Esophagus squamous epithelium (tissue), 5 donors: Measurements from ENCODE around the gene PECR. TPM values are rescaled to one million over a fixed set of nuclear protein-coding genes. Genes with fewer than 3 reads are reported as not detected.

Experiments
- DNase-seq: peaks from one replicate; lab custom pipeline; 2025; lab: John Stamatoyannopoulos, UW
- H3K27ac ChIP-seq, 4 donors: fragments of 200-600 bp; sonication (generic); one replicate each; pipeline ENCODE4 v1.5.1; 2016 to 2019; ENCODE audit warnings: mild to moderate bottlenecking in 1 of 4
- H3K27me3 ChIP-seq, 4 donors: fragments of 200-600 bp; sonication (generic); 1 replicate in 3 of 4; 2 replicates in 1 of 4; pipeline versions ENCODE4 v1.5.1 to v1.6.0; 2017 to 2021; ENCODE audit warnings: antibody characterized with exemption in 1 of 4
- H3K36me3 ChIP-seq, 3 donors: fragments of 200-600 bp; sonication (generic); one replicate each; pipeline ENCODE4 v1.5.1; 2016 to 2019
- H3K4me1 ChIP-seq, 3 donors: fragments of 200-600 bp; sonication (generic); one replicate each; pipeline ENCODE4 v1.5.1; 2017 to 2019
- H3K4me3 ChIP-seq, 4 donors: fragments of 200-600 bp; sonication (generic); 1 replicate in 3 of 4; 2 replicates in 1 of 4; pipeline ENCODE4 v1.5.1; 2016 to 2019; ENCODE audit warnings: mild to moderate bottlenecking in 2 of 4, moderate library complexity in 1 of 4
- H3K9me3 ChIP-seq, 3 donors: fragments of 200-600 bp; sonication (generic); one replicate each; pipeline ENCODE4 v1.5.1; 2016 to 2019
- POLR2A ChIP-seq, 4 donors: fragments of 450-650 bp; IDR thresholded peaks; one replicate each; pipeline ENCODE4 v1.6.1; 2017; ENCODE audit warnings: antibody characterized with exemption in 4 of 4, mild to moderate bottlenecking in 4 of 4, moderate library complexity in 3 of 4
- WGBS, 2 donors: methylation state at CpG; one replicate each; pipeline ENCODE4 v1.1.5; 2018; 5-methylcytosine and 5-hydroxymethylcytosine counted together
- intact Hi-C: fragments of 100-400 bp; cut with DNase I; formaldehyde crosslinking; loops from one replicate; pipeline ENCODE4 v1.15.0; 2022
- total RNA-seq, 4 donors: library from RNA; depleted of rRNA; stranded (reverse); fragments of >200 nt; gene quantifications; one replicate each; pipeline ENCODE4 v1.1.0, GENCODE V29; 2016
- TF ChIP-seq, protein P1 (sequence below), 6 experiments: fragments of 450-650 bp in 4 of 6; fragments of 200-600 bp in 2 of 6; sonication (generic) in 2 of 6; IDR thresholded peaks; one replicate each; pipeline ENCODE4 v1.5.1; 2016 to 2019; ENCODE audit warnings: antibody characterized with exemption in 6 of 6, mild to moderate bottlenecking in 4 of 6, moderate library complexity in 4 of 6
- donor health status: DM: yes; HTN: yes; CAD: no.

The PECR gene
- total RNA-seq, 4 donors from 2014 or later = 1.5 to 6.8 (median 5.1) TPM

DNA sequence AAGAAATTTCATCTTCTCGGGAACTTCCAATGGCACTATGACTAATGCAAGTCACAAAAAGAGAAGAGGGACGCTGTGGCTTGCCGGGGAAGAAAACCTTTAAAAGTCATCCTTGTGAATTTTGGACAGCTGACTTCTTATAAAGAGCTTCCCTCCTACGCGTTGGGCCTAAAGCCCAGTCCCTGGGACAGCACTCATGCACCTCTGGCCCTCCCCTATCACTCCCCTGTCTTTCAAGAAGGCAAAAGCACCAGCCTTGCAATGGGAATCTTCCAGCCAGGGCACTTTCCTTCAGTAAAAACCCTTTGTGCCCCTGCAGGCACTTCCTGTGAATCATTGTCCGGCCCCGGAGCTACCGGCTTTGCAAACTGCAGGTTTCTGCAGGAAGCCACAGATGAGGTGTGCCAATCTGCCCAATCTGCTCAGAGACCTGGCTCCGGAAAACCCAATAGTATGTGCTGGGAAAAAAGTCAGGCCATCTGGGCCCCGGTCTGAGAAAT is 75.4 kb downstream of the PECR start:
- 19 to 31% methylated on average over 8 to 10 of the region's 10 CpGs for WGBS, 2 donors
- Histone ChIP-seq H3K36me3 (no peaks in the 10 kb centered on the region), H3K4me3 (peak overlapping the region in 1 of 4 donors; percentile 37), H3K27ac (peak overlapping the region; percentile 19 to 62 (median 46)), H3K4me1 (peaks cover 11 to 82% (median 13%) of the 10 kb centered on the region in 3 donors), H3K27me3 (no peaks in the 10 kb centered on the region), H3K9me3 (no peaks in the 10 kb centered on the region)
- DNase-seq = no peak
- no peak for TF ChIP-seq POLR2A (IDR thresholded peaks at IDR 0.05)
- intact Hi-C loops = no loop called here

DNA sequence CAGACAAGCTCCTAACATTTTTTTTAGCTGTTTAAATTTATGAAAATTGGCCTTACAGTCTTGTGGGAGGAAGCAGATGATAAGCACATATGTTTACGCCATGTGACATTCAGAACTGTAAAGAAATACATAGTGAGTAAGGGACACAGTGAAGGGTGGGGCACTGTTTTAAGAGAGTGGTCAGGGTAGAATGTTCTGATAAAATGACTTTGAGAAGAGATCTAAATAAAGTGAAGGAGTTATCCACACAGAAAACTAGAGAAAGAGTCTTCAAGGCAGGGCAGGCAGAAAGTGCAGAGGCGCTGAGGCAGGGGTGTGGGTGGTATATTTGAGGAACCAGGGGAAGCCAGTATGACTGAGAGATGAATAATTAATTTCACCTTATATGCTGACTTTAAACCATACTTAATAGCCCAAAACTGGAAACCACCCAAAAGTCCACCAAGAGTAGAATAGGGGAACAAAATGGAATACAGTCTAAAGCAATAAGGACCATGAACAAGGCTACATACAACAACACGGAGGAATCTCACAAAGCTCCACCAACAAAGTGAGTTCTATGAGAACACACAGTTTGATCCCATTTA is 76.8 kb downstream of the PECR start:
- no peaks in the 10 kb centered on the region for H3K27me3 ChIP-seq
- H3K27ac ChIP-seq = peak overlapping the region in 1 of 4 donors; percentile 42
- no peak for DNase-seq
- H3K9me3 ChIP-seq = no peaks in the 10 kb centered on the region
- intact Hi-C loops = no loop called here
- no peak overlapping the region for H3K4me3 ChIP-seq
- peaks cover 0 to 8% (median 0%) of the 10 kb centered on the region in 3 donors for H3K36me3 ChIP-seq
- TF ChIP-seq, protein P1, sequence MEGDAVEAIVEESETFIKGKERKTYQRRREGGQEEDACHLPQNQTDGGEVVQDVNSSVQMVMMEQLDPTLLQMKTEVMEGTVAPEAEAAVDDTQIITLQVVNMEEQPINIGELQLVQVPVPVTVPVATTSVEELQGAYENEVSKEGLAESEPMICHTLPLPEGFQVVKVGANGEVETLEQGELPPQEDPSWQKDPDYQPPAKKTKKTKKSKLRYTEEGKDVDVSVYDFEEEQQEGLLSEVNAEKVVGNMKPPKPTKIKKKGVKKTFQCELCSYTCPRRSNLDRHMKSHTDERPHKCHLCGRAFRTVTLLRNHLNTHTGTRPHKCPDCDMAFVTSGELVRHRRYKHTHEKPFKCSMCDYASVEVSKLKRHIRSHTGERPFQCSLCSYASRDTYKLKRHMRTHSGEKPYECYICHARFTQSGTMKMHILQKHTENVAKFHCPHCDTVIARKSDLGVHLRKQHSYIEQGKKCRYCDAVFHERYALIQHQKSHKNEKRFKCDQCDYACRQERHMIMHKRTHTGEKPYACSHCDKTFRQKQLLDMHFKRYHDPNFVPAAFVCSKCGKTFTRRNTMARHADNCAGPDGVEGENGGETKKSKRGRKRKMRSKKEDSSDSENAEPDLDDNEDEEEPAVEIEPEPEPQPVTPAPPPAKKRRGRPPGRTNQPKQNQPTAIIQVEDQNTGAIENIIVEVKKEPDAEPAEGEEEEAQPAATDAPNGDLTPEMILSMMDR (IDR thresholded peaks at IDR 0.05) = no peak
- TF ChIP-seq POLR2A (IDR thresholded peaks at IDR 0.05) = no peak
- peaks cover 11 to 76% (median 13%) of the 10 kb centered on the region in 3 donors for H3K4me1 ChIP-seq
- WGBS, 2 donors = 73 to 82% methylated on average over 3 of the region's 3 CpGs

DNA sequence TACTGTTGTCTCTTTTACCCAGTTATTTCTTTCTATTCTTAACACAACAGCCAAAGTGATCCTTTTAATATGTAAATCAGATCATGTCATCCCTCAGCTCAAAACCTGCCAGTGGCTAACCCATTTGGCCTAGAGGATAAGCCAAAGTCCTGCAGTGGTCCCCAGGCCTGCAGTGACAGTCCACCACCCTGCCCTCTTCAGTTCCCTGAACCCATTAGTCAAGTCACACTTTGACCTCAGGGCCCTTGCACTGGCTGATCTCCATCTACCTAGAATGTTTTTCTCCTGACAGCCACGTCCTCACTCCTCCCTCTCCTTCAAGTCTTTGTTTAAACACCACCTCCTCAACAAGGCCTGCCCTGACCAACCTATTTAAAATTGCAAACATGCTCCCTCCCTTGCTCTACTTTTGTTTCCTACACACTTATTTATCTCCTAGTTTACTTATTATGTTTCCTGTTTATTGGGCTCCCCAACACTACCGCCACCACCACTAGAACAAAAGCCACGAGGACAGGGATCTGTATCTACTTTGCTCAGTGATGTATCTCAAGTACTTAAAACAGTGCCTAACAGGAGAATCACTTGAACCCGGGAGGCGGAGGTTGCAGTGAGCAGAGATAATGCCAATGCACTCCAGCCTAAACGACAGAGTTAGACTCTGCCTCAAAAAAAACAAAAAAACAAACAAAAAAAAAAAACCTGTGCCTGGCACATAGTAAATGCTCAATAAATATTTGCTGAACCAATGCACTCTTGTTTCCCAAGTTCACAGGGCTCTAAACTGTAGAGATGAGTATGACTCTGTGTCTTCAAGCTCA is 77.5 kb downstream of the PECR start:
- peak overlapping the region in 1 of 4 donors; percentile 42 for H3K27ac ChIP-seq
- no peaks in the 10 kb centered on the region for H3K9me3 ChIP-seq
- intact Hi-C loops = no loop called here
- H3K36me3 ChIP-seq = peaks cover 0 to 15% (median 0%) of the 10 kb centered on the region in 3 donors
- WGBS, 2 donors = 60 to 73% methylated on average over 5 to 6 of the region's 6 CpGs
- no peak overlapping the region for H3K4me3 ChIP-seq
- peaks cover 11 to 76% (median 13%) of the 10 kb centered on the region in 3 donors for H3K4me1 ChIP-seq
- no peaks in the 10 kb centered on the region for H3K27me3 ChIP-seq
- no peak for TF ChIP-seq POLR2A (IDR thresholded peaks at IDR 0.05)
- TF ChIP-seq, protein P1 (IDR thresholded peaks at IDR 0.05) = no peak
- no peak for DNase-seq

DNA sequence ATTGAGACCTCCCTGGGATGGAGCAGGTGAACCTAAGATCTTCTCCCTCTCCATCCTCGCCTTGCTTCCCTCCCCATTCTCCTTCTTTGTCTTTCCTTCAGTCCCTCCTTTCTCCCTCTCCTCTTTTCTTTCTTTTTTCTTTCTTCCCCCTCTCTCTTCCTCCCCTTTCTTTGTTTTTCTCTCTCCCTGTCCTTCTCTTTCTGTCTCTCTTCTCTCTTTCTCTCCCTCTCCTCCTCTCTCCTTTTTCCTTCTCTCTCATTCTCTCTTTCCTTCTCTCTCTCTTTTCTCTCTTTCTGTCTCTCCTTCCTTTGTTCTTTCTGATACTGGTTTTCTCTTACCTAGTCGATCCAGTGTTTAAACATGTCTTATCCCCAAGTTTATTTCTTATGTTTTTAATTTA is 78.9 kb downstream of the PECR start:
- 72 to 79% methylated on average over 2 of the region's 2 CpGs for WGBS, 2 donors
- Histone ChIP-seq H3K4me3 (no peak overlapping the region), H3K4me1 (peaks cover 9 to 74% (median 11%) of the 10 kb centered on the region in 3 donors), H3K27me3 (no peaks in the 10 kb centered on the region), H3K27ac (peak overlapping the region in 3 of 4 donors; percentile 45 to 75 (median 55)), H3K9me3 (no peaks in the 10 kb centered on the region), H3K36me3 (peaks cover 0 to 18% (median 0%) of the 10 kb centered on the region in 3 donors)
- no peak for TF ChIP-seq POLR2A (IDR thresholded peaks at IDR 0.05)
- TF ChIP-seq, protein P1 (IDR thresholded peaks at IDR 0.05) = no peak
- intact Hi-C loops = no loop called here
- no peak for DNase-seq

DNA sequence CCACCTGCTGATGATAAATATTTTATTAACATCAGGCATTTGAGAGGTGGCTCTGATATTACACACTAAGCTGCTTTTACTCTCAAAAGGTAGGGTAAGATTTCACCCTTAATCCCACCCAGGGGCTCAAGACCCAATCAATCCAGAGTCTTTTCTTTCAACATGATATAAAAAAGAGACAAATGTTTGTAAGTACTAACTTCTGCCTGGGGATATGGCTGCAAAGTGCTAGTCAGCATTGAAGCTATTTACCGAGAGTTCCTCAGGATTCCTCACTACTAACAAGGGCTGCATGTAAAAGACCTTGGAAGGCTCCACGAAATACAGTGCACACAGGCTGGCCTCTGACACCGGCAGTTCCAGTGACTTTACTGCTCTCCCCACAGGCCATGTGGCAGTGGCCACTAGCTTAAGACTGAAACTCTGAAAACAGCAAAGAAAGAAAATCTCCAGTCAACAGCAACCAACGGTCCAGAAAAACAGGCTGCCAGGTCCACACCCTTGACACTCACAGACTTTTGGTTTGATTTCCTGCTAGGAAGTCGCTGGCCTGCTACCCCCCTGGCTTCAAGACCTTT is 79.4 kb downstream of the PECR start:
- no peak for DNase-seq
- TF ChIP-seq, protein P1 (IDR thresholded peaks at IDR 0.05) = no peak
- no peak for TF ChIP-seq POLR2A (IDR thresholded peaks at IDR 0.05)
- H3K27me3 ChIP-seq = no peaks in the 10 kb centered on the region
- H3K4me3 ChIP-seq = no peak overlapping the region
- WGBS, 2 donors = 32 to 38% methylated on average over 5 of the region's 5 CpGs
- no peaks in the 10 kb centered on the region for H3K9me3 ChIP-seq
- peaks cover 9 to 76% (median 11%) of the 10 kb centered on the region in 3 donors for H3K4me1 ChIP-seq
- H3K36me3 ChIP-seq = peaks cover 0 to 18% (median 0%) of the 10 kb centered on the region in 3 donors
- intact Hi-C loops = no loop called here
- peak overlapping the region in 3 of 4 donors; percentile 45 to 75 (median 55) for H3K27ac ChIP-seq
